Panc1 (cell line): ENCODE measurements around the gene IGF1R. TPM values are rescaled to one million over a fixed set of nuclear protein-coding genes. Genes with fewer than 3 reads are reported as not detected.

Source experiments
- ATAC-seq: fragments of 200-7000 bp; cut with Tn5 transposase; 2 replicates; pipeline ENCODE4 v1.9.1; 2020; ENCODE audit warnings: mild to moderate bottlenecking, moderate library complexity
- BruUV-seq: library from RNA; stranded (reverse); fragments of 400-500 nt; replicated peaks from 2 replicates; lab custom pipeline; 2021; lab: Mats Ljungman, UMichigan
- CTCF ChIA-PET: fragments of 300-600 bp; sonication (Branson Sonifier 250); formaldehyde crosslinking; loops from one replicate; lab custom pipeline; 2022; ENCODE audit warnings: antibody characterized with exemption; lab: Charles Lee
- POLR2A ChIA-PET: fragments of 300-600 bp; sonication (Branson Sonifier 250); formaldehyde crosslinking; loops from one replicate; lab custom pipeline; 2022; ENCODE audit warnings: antibody characterized with exemption; lab: Charles Lee
- DNase-seq: peaks from one replicate; pipeline ENCODE4 v3.0.0-alpha.2; 2010; ENCODE audit warnings: low read depth, low spot score
- H3K27ac ChIP-seq: 2 replicates; pipeline ENCODE4 v1.5.1; 2011; ENCODE audit warnings: mild to moderate bottlenecking, low read length, inconsistent platforms
- H3K27me3 ChIP-seq: fragments of 200-500 bp; sonication (Bioruptor generic); 2 replicates; pipeline ENCODE4 v1.6.0; 2014; ENCODE audit warnings: low read length, inconsistent platforms; ENCODE audit not compliant: control insufficient read depth, insufficient read depth
- H3K36me3 ChIP-seq: fragments of 200-500 bp; sonication (Bioruptor generic); 2 replicates; pipeline ENCODE4 v1.5.1; 2014; ENCODE audit warnings: inconsistent platforms, mild to moderate bottlenecking, low read length, moderate library complexity; ENCODE audit not compliant: control insufficient read depth, insufficient read depth
- H3K4me1 ChIP-seq: 2 replicates; pipeline ENCODE4 v1.5.1; 2011; ENCODE audit warnings: inconsistent platforms, mild to moderate bottlenecking, low read length, moderate library complexity; ENCODE audit not compliant: control insufficient read depth, insufficient read depth
- H3K4me3 ChIP-seq, 2 experiments: 2 replicates each; pipeline ENCODE4 v1.5.1; 2011 to 2012; ENCODE audit warnings: low read depth in 2 of 2, low read length in 2 of 2, mild to moderate bottlenecking in 2 of 2, inconsistent platforms in 1 of 2, moderate library complexity in 1 of 2
- H3K9me3 ChIP-seq: fragments of 200-500 bp; sonication (Bioruptor generic); 2 replicates; pipeline ENCODE4 v1.5.1; 2014; ENCODE audit warnings: low read depth, mild to moderate bottlenecking, inconsistent platforms, low read length, moderate library complexity; ENCODE audit not compliant: control insufficient read depth, insufficient read depth
- CTCF ChIP-seq: fragments of 450-650 bp; IDR thresholded peaks from 2 replicates; pipeline ENCODE4 v1.5.1; 2017; ENCODE audit warnings: mild to moderate bottlenecking
- POLR2AphosphoS5 ChIP-seq: IDR thresholded peaks from 2 replicates; pipeline ENCODE4 v1.6.1; 2012; ENCODE audit warnings: mild to moderate bottlenecking, low read depth, low read length, moderate library complexity
- REST ChIP-seq, 2 experiments: IDR thresholded peaks; 2 replicates each; pipeline ENCODE4 v1.6.1; 2011 to 2012; ENCODE audit warnings: low read depth in 2 of 2, control low read depth in 1 of 2, low read length in 1 of 2, mild to moderate bottlenecking in 1 of 2, moderate library complexity in 1 of 2; ENCODE audit not compliant: insufficient read depth in 1 of 2
- SIN3A ChIP-seq: IDR thresholded peaks from 2 replicates; pipeline ENCODE4 v1.6.1; 2012; ENCODE audit warnings: low read depth, mild to moderate bottlenecking, low read length, moderate library complexity, borderline replicate concordance; ENCODE audit not compliant: insufficient read depth
- TCF7L2 ChIP-seq: IDR thresholded peaks from 2 replicates; pipeline ENCODE4 v1.6.1; 2011; ENCODE audit warnings: mild to moderate bottlenecking, low read depth, low read length, inconsistent platforms
- in situ Hi-C: cut with HindIII; loops from 2 replicates; pipeline ENCODE4 v1.10.0; 2016; ENCODE audit warnings: low sequenced_read_pairs, low pct_unique_long_range_greater_than_20kb
- intact Hi-C: fragments of 100-400 bp; cut with micrococcal nuclease; formaldehyde crosslinking; loops from one replicate; pipeline ENCODE4 v1.10.0; 2022; ENCODE audit not compliant: unreplicated experiment
- total RNA-seq: library from RNA; stranded (reverse); gene quantifications from one replicate; pipeline ENCODE4 v1.2.1, GENCODE V29; 2021; ENCODE audit not compliant: unreplicated experiment

Gene IGF1R
- total RNA-seq, 1 experiment from 2014 or later = 77.1 TPM

- Histone ChIP-seq H3K36me3 (no peaks in the 10 kb centered on the region), H3K27ac (no peak overlapping the region), H3K4me3 (no peak overlapping the region), H3K9me3 (no peaks in the 10 kb centered on the region), H3K27me3 (no peaks in the 10 kb centered on the region), H3K4me1 (no peaks in the 10 kb centered on the region)
- in situ Hi-C loops (no loop called here), intact Hi-C loops (no loop called here)
- CTCF ChIA-PET = no interaction called here
- TF ChIP-seq POLR2AphosphoS5 (no peak), SIN3A (no peak), TCF7L2 (no peak), CTCF (no peak), REST (IDR thresholded peaks at IDR 0.05; ENCODE audit: insufficient read depth in 1 of 2, low read depth in 2 of 2, low read length in 1 of 2) (no peak)
- DNase-seq (no peak), ATAC-seq (no peak)
- BruUV-seq = no TSS peak
- POLR2A ChIA-PET = no interaction called here
Observed at GRCh38 chr15:98994892-98995291, 346.6 kb downstream of the IGF1R start.

GRCh38 chr15:98996169-98996568 is 347.8 kb downstream of the IGF1R start:
- DNase-seq (no peak), ATAC-seq (no peak)
- ChIA-PET CTCF (no interaction called here), POLR2A (no interaction called here)
- H3K27ac ChIP-seq = no peak overlapping the region
- TF ChIP-seq REST (IDR thresholded peaks at IDR 0.05; ENCODE audit: insufficient read depth in 1 of 2, low read depth in 2 of 2, low read length in 1 of 2) (no peak), SIN3A (no peak), CTCF (no peak), TCF7L2 (no peak), POLR2AphosphoS5 (no peak)
- no peaks in the 10 kb centered on the region for H3K9me3 ChIP-seq
- H3K36me3 ChIP-seq = no peaks in the 10 kb centered on the region
- no peaks in the 10 kb centered on the region for H3K4me1 ChIP-seq
- in situ Hi-C loops (no loop called here), intact Hi-C loops (no loop called here)
- BruUV-seq = no TSS peak
- no peak overlapping the region for H3K4me3 ChIP-seq
- H3K27me3 ChIP-seq = no peaks in the 10 kb centered on the region
